T follicular helper cell (primary cell): ENCODE results near the gene THUMPD3.

Experiments used
- DNase-seq: peaks from one replicate; pipeline ENCODE4 v3.0.0-alpha.2; 2020; ENCODE audit warnings: low read depth
- total RNA-seq, 2 experiments: gene quantifications; one replicate each; lab custom pipeline; 2026; lab: John Stamatoyannopoulos, UW

The THUMPD3 gene
- total RNA-seq: 49.2 to 83.0 reads per million in 2 experiments

- peak; percentile 82 for DNase-seq
These were observed at the start of gene THUMPD3 for GRCh38 chr3:9362731-9363530. Gene THUMPD3 (plus strand): TSS chr3:9363054. CDS start chr3:9365069, 2,015 bp downstream.

GRCh38 chr3:9314796-9315195, 48.1 kb upstream of the THUMPD3 start:
- DNase-seq: no peak

GRCh38 chr3:9316881-9317361, 45.9 kb upstream of the THUMPD3 start:
- DNase-seq: no peak

- DNase-seq: no peak
These were observed 40.1 kb upstream of the THUMPD3 start for GRCh38 chr3:9322780-9323179.

- DNase-seq: no peak
These were observed 37.9 kb upstream of the THUMPD3 start for GRCh38 chr3:9324944-9325343.

- DNase-seq: no peak
These were observed 35.3 kb upstream of the THUMPD3 start for GRCh38 chr3:9327578-9327977.

GRCh38 chr3:9330166-9330703, 32.6 kb upstream of the THUMPD3 start:
- DNase-seq: no peak

- DNase-seq: no peak
These were observed 31.7 kb upstream of the THUMPD3 start for GRCh38 chr3:9331171-9331570.

- no peak for DNase-seq
These were observed 30.4 kb upstream of the THUMPD3 start for GRCh38 chr3:9332250-9333030.

GRCh38 chr3:9339761-9340471, 22.9 kb upstream of the THUMPD3 start:
- DNase-seq: no peak

- no peak for DNase-seq
These were observed 22.4 kb upstream of the THUMPD3 start for GRCh38 chr3:9340472-9340902.

- DNase-seq: no peak
These were observed 20.2 kb upstream of the THUMPD3 start for GRCh38 chr3:9342696-9343095.

GRCh38 chr3:9343115-9343514, 19.7 kb upstream of the THUMPD3 start:
- DNase-seq: no peak

GRCh38 chr3:9345041-9345440, 17.8 kb upstream of the THUMPD3 start:
- no peak for DNase-seq

GRCh38 chr3:9346141-9346540, 16.7 kb upstream of the THUMPD3 start:
- DNase-seq: no peak

GRCh38 chr3:9347081-9347480, 15.8 kb upstream of the THUMPD3 start:
- DNase-seq: no peak

- DNase-seq: no peak
These were observed 15.0 kb upstream of the THUMPD3 start for GRCh38 chr3:9347887-9348286.

GRCh38 chr3:9349321-9350117, 13.3 kb upstream of the THUMPD3 start:
- DNase-seq: no peak

GRCh38 chr3:9351709-9352126, 11.1 kb upstream of the THUMPD3 start:
- no peak for DNase-seq

- DNase-seq: peak; percentile 41
These were observed 9.7 kb upstream of the THUMPD3 start for GRCh38 chr3:9352917-9353752.
